ENCODE data around the gene POC1A.

- TF ChIP-seq, protein P1, sequence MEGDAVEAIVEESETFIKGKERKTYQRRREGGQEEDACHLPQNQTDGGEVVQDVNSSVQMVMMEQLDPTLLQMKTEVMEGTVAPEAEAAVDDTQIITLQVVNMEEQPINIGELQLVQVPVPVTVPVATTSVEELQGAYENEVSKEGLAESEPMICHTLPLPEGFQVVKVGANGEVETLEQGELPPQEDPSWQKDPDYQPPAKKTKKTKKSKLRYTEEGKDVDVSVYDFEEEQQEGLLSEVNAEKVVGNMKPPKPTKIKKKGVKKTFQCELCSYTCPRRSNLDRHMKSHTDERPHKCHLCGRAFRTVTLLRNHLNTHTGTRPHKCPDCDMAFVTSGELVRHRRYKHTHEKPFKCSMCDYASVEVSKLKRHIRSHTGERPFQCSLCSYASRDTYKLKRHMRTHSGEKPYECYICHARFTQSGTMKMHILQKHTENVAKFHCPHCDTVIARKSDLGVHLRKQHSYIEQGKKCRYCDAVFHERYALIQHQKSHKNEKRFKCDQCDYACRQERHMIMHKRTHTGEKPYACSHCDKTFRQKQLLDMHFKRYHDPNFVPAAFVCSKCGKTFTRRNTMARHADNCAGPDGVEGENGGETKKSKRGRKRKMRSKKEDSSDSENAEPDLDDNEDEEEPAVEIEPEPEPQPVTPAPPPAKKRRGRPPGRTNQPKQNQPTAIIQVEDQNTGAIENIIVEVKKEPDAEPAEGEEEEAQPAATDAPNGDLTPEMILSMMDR (IDR thresholded peaks at IDR 0.05), result no peak
- TF ChIP-seq ELF1 (IDR thresholded peaks at IDR 0.05), result no peak
- TF ChIP-seq, protein P2, sequence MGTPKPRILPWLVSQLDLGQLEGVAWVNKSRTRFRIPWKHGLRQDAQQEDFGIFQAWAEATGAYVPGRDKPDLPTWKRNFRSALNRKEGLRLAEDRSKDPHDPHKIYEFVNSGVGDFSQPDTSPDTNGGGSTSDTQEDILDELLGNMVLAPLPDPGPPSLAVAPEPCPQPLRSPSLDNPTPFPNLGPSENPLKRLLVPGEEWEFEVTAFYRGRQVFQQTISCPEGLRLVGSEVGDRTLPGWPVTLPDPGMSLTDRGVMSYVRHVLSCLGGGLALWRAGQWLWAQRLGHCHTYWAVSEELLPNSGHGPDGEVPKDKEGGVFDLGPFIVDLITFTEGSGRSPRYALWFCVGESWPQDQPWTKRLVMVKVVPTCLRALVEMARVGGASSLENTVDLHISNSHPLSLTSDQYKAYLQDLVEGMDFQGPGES (IDR thresholded peaks at IDR 0.05; ENCODE audit: low read depth, low read length), result no peak
- no peak for TF ChIP-seq RAD21 (IDR thresholded peaks at IDR 0.05; ENCODE audit: low read length)
- no peak for TF ChIP-seq YY1 (IDR thresholded peaks at IDR 0.05; ENCODE audit: low read depth)
- TF ChIP-seq, protein P3, sequence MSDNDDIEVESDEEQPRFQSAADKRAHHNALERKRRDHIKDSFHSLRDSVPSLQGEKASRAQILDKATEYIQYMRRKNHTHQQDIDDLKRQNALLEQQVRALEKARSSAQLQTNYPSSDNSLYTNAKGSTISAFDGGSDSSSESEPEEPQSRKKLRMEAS (IDR thresholded peaks at IDR 0.05; ENCODE audit: low read depth), result no peak
- TF ChIP-seq TAF1 (IDR thresholded peaks at IDR 0.05; ENCODE audit: borderline replicate concordance, low read depth, low read length), result no peak
- TF ChIP-seq EZH2phosphoT487 (IDR thresholded peaks at IDR 0.05; ENCODE audit: borderline replicate concordance, low read depth), result no peak
- no peak for TF ChIP-seq ZBTB33 (IDR thresholded peaks at IDR 0.05; ENCODE audit: borderline replicate concordance, low read depth)
- no peak for TF ChIP-seq JUND (IDR thresholded peaks at IDR 0.05)
- no peak for TF ChIP-seq FOXM1 (IDR thresholded peaks at IDR 0.05; ENCODE audit: low read depth)
- no peak for TF ChIP-seq SMC3 (IDR thresholded peaks at IDR 0.05; ENCODE audit: low read depth, low read length)
- TF ChIP-seq SIN3A (IDR thresholded peaks at IDR 0.05; ENCODE audit: borderline replicate concordance, low read depth, low read length), result no peak
- TF ChIP-seq FOXJ3 (CRISPR knock-in tag; IDR thresholded peaks at IDR 0.05), result no peak
These were observed 43.2 kb upstream of the POC1A start for GRCh38 chr3:52197499-52197841.
